ENCODE measurements around the gene C19orf18. TPM values are rescaled to one million over a fixed set of nuclear protein-coding genes. Genes with fewer than 3 reads are reported as not detected.

Gene C19orf18
- total RNA-seq, 6 experiments from 2014 or later: 0.23 to 0.59 (median 0.33) TPM; not detected in 3

DNA sequence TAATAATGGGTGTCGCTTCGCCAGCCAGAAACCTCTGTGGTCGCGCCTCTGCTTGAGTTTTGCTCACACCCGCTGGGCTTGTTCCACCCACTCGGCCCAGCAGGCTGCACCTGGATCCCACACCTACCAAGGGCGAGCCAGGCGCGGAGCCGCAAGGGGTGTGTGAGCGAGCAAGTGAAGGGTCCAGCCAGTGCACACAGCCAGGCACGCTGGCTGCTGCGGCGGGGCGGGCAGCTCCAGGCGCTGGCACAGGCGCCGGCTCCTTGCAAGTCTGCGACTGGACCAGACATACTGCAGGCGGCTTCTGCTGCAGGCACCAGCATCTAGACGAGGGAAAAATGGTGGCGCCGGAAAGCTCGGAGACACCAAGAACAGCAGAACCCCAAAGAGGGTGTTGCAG is 25.0 kb downstream of the C19orf18 start:
- TF ChIP-seq, protein P1, sequence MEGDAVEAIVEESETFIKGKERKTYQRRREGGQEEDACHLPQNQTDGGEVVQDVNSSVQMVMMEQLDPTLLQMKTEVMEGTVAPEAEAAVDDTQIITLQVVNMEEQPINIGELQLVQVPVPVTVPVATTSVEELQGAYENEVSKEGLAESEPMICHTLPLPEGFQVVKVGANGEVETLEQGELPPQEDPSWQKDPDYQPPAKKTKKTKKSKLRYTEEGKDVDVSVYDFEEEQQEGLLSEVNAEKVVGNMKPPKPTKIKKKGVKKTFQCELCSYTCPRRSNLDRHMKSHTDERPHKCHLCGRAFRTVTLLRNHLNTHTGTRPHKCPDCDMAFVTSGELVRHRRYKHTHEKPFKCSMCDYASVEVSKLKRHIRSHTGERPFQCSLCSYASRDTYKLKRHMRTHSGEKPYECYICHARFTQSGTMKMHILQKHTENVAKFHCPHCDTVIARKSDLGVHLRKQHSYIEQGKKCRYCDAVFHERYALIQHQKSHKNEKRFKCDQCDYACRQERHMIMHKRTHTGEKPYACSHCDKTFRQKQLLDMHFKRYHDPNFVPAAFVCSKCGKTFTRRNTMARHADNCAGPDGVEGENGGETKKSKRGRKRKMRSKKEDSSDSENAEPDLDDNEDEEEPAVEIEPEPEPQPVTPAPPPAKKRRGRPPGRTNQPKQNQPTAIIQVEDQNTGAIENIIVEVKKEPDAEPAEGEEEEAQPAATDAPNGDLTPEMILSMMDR (IDR thresholded peaks at IDR 0.05): no peak
- Mint-ChIP-seq H3K9me3 (peaks cover 60% of the 10 kb centered on the region), H3K27me3 (ENCODE audit: insufficient read depth) (no peaks in the 10 kb centered on the region; the same call in 1 of the 2 replicates), H3K27ac (no peak overlapping the region), H3K4me1 (ENCODE audit: low read depth) (peaks cover 13% of the 10 kb centered on the region), H3K36me3 (ENCODE audit: low read depth) (peaks cover 35% of the 10 kb centered on the region), H3K4me3 (no peak overlapping the region)
- DNase-seq: no peak

DNA sequence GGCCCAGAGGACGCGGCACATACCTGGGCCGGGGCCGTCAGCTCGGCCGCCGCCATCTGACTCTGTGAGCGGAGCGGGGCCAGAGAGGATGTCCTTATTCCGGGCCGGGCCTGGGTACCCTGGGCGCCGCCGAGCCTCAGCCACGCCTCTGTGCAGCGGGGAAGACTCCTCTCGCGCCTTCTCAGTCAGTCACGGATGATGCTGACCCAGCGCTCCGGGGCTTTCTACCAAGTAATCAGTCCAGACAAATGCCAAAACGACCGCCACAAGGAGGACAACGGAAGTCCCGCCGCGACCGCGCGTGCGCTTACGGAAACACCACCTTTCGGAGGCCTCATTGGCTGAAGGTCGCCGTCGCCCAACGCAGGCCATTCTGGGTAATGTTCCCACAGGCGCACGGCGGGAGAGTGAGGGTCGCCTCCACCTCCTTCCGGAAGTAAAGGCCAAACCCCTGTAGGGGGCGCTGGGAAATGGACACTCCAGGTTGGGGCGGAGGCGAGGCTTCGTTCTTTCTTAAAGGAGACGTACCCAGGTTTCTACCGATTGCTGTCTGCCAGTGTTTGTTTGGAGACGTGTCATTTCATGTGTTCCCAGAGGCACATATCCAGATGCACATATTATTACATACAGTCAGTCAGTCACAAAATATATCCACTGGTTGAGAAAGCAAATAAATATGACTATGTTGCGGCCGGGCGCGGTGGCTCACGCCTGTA is 26.8 kb downstream of the C19orf18 start, which contains the start of gene ZNF256:
Gene ZNF256 (minus strand): TSS at position 288 of the 716 bp plus-strand sequence. CDS start 232 bp downstream, at position 56.
- DNase-seq: peak; percentile 89
- TF ChIP-seq, protein P1 (IDR thresholded peaks at IDR 0.05): peak; percentile 80
- Mint-ChIP-seq H3K4me1 (ENCODE audit: low read depth) (peaks cover 13% of the 10 kb centered on the region), H3K36me3 (ENCODE audit: low read depth) (peaks cover 52% of the 10 kb centered on the region), H3K27me3 (ENCODE audit: insufficient read depth) (no peaks in the 10 kb centered on the region; the same call in 1 of the 2 replicates), H3K4me3 (peak within 1 kb of the TSS; percentile 95), H3K27ac (peak within 1 kb of the TSS; percentile 88), H3K9me3 (peaks cover 62% of the 10 kb centered on the region)

GRCh38 chr19:57947088-57947418 is 27.3 kb downstream of the C19orf18 start:
- Mint-ChIP-seq H3K4me1 (ENCODE audit: low read depth) (peaks cover 13% of the 10 kb centered on the region), H3K4me3 (peak overlapping the region; percentile 95), H3K27ac (peak overlapping the region; percentile 88; the same call in 1 of the 2 replicates), H3K36me3 (ENCODE audit: low read depth) (peaks cover 57% of the 10 kb centered on the region), H3K27me3 (ENCODE audit: insufficient read depth) (no peaks in the 10 kb centered on the region; the same call in 1 of the 2 replicates), H3K9me3 (peaks cover 67% of the 10 kb centered on the region)
- no peak for DNase-seq
- TF ChIP-seq, protein P1 (IDR thresholded peaks at IDR 0.05): no peak

- peaks cover 13% of the 10 kb centered on the region for H3K4me1 Mint-ChIP-seq (ENCODE audit: low read depth)
- peaks cover 61% of the 10 kb centered on the region for H3K36me3 Mint-ChIP-seq (ENCODE audit: low read depth)
Measured at GRCh38 chr19:57946316-57946715, 28.0 kb downstream of the C19orf18 start.

DNA sequence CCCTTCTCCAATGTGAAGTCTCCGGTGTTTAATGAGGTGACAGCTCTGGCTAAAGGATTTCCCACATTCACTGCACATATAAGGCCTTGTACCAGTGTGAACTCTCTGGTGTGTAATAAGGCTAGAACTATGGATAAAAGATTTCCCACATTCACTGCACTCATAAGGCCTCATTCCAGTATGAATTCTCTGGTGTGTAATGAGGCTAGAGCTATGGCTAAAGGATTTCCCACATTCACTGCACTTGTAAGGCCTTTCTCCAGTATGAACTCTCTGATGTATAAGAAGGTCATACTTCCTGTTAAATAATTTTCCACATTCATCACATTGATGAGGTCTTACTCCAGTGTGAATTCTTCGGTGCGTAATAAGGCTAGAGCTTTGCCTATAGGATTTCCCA is 32.7 kb downstream of the C19orf18 start:
- Mint-ChIP-seq H3K4me1 (ENCODE audit: low read depth) (peaks cover 9% of the 10 kb centered on the region), H3K9me3 (peaks cover 90% of the 10 kb centered on the region), H3K36me3 (ENCODE audit: low read depth) (peaks cover 85% of the 10 kb centered on the region), H3K4me3 (no peak overlapping the region), H3K27ac (no peak overlapping the region), H3K27me3 (ENCODE audit: insufficient read depth) (no peaks in the 10 kb centered on the region; the same call in 1 of the 2 replicates)
- DNase-seq: no peak
- TF ChIP-seq, protein P1 (IDR thresholded peaks at IDR 0.05): no peak

More at GRCh38 chr19:57946316-57946715, 28.0 kb downstream of the C19orf18 start:
- peak overlapping the region; percentile 95 for H3K4me3 Mint-ChIP-seq
- peaks cover 70% of the 10 kb centered on the region for H3K9me3 Mint-ChIP-seq
- H3K27ac Mint-ChIP-seq: no peak overlapping the region
- TF ChIP-seq, protein P1 (IDR thresholded peaks at IDR 0.05): no peak
- no peak for DNase-seq
- H3K27me3 Mint-ChIP-seq (ENCODE audit: insufficient read depth): no peaks in the 10 kb centered on the region; the same call in 1 of the 2 replicates
